SU-DHL-6 (cell line): Measurements from ENCODE around the gene IPPK.

Experiments
- H2AFZ ChIP-seq: fragments of 200-600 bp; sonication (generic); 2 replicates; pipeline ENCODE4 v1.6.1; 2014; ENCODE audit warnings: low read depth, mild to moderate bottlenecking, moderate library complexity, mixed read lengths, antibody characterized with exemption, low read length; ENCODE audit not compliant: severe bottlenecking
- H3F3A ChIP-seq: fragments of 200-600 bp; shearing (Covaris generic); 2 replicates; pipeline ENCODE4 v1.6.0; 2016; ENCODE audit warnings: antibody characterized with exemption, mild to moderate bottlenecking; ENCODE audit not compliant: insufficient read depth
- H3K27ac ChIP-seq: fragments of 200-600 bp; sonication (generic); 2 replicates; pipeline ENCODE4 v1.5.1; 2016; ENCODE audit warnings: low read depth, mild to moderate bottlenecking, low read length, moderate library complexity, mixed read lengths
- H3K27me3 ChIP-seq: fragments of 200-600 bp; sonication (generic), shearing (Covaris generic); 2 replicates; pipeline ENCODE4 v1.6.0; 2014; ENCODE audit warnings: mild to moderate bottlenecking, low read length
- H3K36me3 ChIP-seq: fragments of 200-600 bp; sonication (generic); 2 replicates; pipeline ENCODE4 v1.6.1; 2014; ENCODE audit warnings: mild to moderate bottlenecking, low read length, mixed read lengths
- H3K4me2 ChIP-seq: fragments of 300-600, 200-600 bp; shearing (Covaris generic), sonication (generic); 2 replicates; pipeline ENCODE4 v1.6.0; 2014; ENCODE audit warnings: low read length, low read depth, mild to moderate bottlenecking; ENCODE audit not compliant: poor library complexity, severe bottlenecking
- H3K4me3 ChIP-seq: fragments of 200-600 bp; sonication (generic); 2 replicates; pipeline ENCODE4 v1.5.1; 2014; ENCODE audit warnings: antibody characterized with exemption, low read length, mild to moderate bottlenecking, mixed read lengths; ENCODE audit not compliant: insufficient read depth, poor library complexity, severe bottlenecking
- H3K79me2 ChIP-seq: fragments of 200-600 bp; sonication (generic); 2 replicates; pipeline ENCODE4 v1.6.1; 2014; ENCODE audit warnings: mild to moderate bottlenecking, low read length, moderate library complexity; ENCODE audit not compliant: insufficient read depth
- H3K9ac ChIP-seq: fragments of 200-600 bp; sonication (generic); 2 replicates; pipeline ENCODE4 v1.7.0; 2014; ENCODE audit warnings: mild to moderate bottlenecking, low read length
- H3K9me2 ChIP-seq: fragments of 200-600 bp; sonication (generic); replicated peaks from 2 replicates; pipeline ENCODE4 v1.6.1; 2014; ENCODE audit warnings: low read length; ENCODE audit not compliant: insufficient read depth
- H3K9me3 ChIP-seq: fragments of 200-600 bp; sonication (generic); 2 replicates; pipeline ENCODE4 v1.6.1; 2014; ENCODE audit warnings: low read length, mixed read lengths; ENCODE audit not compliant: insufficient read depth
- H4K20me1 ChIP-seq: fragments of 200-600 bp; sonication (generic); 2 replicates; pipeline ENCODE4 v1.6.1; 2014; ENCODE audit warnings: low read depth, mild to moderate bottlenecking, antibody characterized with exemption, low read length, moderate library complexity, mixed read lengths
- EZH2phosphoT487 ChIP-seq: fragments of 200-600 bp; sonication (generic), shearing (Covaris generic); conservative IDR thresholded peaks from 2 replicates; pipeline ENCODE4 v1.6.1; 2018; ENCODE audit warnings: mild to moderate bottlenecking, antibody characterized with exemption, low read length, moderate library complexity, mixed read lengths
- TF ChIP-seq, protein P1 (sequence below): fragments of 200-600 bp; sonication (generic); IDR thresholded peaks from one replicate; pipeline ENCODE4 v1.5.1; 2017; ENCODE audit warnings: antibody characterized with exemption, mild to moderate bottlenecking, low read length, moderate library complexity; ENCODE audit not compliant: insufficient read depth, poor library complexity, severe bottlenecking

The IPPK gene

DNA sequence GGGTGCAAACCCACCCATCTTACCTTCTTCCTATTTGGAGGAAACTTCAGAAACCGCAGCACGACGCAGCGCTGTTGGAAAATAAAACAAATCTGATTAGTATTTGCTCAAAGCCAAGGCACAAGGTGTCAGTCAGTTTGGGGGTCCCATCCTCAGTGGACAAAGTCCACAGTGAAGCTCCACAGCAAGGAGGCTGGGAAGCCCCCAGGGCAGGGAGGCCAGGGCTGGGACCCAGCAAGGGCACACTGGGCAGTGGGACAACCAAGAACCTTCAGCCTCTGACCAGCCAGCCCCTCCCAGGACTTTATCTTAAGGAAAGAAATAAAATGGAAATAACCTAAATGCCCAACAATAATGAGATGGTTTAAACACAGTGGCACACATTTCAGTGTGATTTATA, 11.3 kb downstream of the IPPK start:
- Histone ChIP-seq H3K9ac (no peak overlapping the region), H2AFZ (no peak overlapping the region), H3K79me2 (peaks cover 57% of the 10 kb centered on the region), H3K9me3 (no peaks in the 10 kb centered on the region), H4K20me1 (no peaks in the 10 kb centered on the region; the same call in 1 of the 2 replicates), H3K27me3 (no peaks in the 10 kb centered on the region), H3K4me2 (no peak overlapping the region), H3K27ac (no peak overlapping the region), H3K36me3 (no peaks in the 10 kb centered on the region), H3K4me3 (no peak overlapping the region), H3F3A (no peaks in the 10 kb centered on the region), H3K9me2 (no peaks in the 10 kb centered on the region)
- TF ChIP-seq EZH2phosphoT487, result no peak
- TF ChIP-seq, protein P1, sequence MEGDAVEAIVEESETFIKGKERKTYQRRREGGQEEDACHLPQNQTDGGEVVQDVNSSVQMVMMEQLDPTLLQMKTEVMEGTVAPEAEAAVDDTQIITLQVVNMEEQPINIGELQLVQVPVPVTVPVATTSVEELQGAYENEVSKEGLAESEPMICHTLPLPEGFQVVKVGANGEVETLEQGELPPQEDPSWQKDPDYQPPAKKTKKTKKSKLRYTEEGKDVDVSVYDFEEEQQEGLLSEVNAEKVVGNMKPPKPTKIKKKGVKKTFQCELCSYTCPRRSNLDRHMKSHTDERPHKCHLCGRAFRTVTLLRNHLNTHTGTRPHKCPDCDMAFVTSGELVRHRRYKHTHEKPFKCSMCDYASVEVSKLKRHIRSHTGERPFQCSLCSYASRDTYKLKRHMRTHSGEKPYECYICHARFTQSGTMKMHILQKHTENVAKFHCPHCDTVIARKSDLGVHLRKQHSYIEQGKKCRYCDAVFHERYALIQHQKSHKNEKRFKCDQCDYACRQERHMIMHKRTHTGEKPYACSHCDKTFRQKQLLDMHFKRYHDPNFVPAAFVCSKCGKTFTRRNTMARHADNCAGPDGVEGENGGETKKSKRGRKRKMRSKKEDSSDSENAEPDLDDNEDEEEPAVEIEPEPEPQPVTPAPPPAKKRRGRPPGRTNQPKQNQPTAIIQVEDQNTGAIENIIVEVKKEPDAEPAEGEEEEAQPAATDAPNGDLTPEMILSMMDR, result no peak

DNA sequence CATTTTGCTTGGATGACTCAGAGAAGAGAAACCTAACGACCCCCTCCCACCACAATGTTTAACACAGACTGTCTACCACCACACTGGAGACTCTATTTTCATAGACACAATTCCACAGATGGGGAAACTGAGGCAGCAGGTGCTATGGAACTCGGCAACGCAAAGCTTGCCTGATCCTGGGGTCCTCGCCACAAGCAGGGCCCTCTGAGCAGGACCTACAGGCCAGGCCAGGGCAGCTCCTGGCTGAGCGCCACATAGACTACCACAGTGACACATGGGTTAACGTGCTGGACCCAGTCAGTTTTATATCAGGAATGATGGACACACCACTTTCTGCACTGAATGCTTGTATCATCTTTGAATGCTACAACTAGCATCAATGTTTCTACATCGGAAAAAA, 11.8 kb downstream of the IPPK start:
- Histone ChIP-seq H4K20me1 (no peaks in the 10 kb centered on the region; the same call in 1 of the 2 replicates), H3K9ac (no peak overlapping the region), H2AFZ (no peak overlapping the region), H3K4me2 (no peak overlapping the region), H3K9me3 (no peaks in the 10 kb centered on the region), H3F3A (no peaks in the 10 kb centered on the region), H3K9me2 (no peaks in the 10 kb centered on the region), H3K79me2 (peaks cover 54% of the 10 kb centered on the region), H3K36me3 (no peaks in the 10 kb centered on the region), H3K4me3 (no peak overlapping the region), H3K27me3 (no peaks in the 10 kb centered on the region), H3K27ac (no peak overlapping the region)
- TF ChIP-seq, protein P1, result no peak
- TF ChIP-seq EZH2phosphoT487, result no peak

DNA sequence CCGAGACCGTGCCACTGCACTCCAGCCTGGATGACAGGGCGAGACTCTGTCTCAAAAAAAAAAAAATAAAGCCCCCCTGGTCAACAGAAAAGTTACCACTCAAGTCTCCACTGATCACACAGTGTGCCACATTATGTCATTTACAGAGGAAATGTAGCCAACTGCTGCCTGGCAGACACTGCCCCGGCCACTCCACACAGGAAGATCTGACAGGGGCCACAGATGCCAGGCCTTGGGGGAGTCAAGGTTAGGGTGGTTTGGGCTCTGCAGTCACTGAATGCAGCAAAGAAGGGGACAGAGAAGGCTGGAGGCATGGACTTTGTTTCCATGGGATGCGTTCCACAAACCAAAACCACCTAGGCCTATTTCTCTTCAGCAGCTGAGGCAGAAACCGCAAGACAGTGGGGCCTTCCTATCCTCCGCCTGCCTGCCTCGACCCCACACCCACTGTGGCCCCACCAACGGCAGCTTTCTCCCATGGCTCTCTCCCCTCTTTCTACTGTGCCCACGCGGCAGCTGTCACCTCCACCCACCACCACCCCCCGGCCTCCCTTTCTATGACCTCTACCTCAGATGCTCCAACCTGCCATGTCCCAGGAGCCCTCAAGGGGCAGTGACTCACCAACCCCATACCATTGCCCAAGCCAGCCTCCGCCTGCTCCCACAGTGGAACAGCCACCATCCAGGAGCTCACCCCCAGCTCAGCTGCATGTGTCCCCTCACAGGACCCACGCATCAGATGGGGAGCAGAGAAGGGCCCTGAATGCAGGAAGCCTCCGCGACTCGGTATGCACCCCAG, 12.4 kb downstream of the IPPK start:
- no peaks in the 10 kb centered on the region for H3K36me3 ChIP-seq
- no peak overlapping the region for H3K4me3 ChIP-seq
- no peaks in the 10 kb centered on the region for H3K9me3 ChIP-seq
- H3K27ac ChIP-seq, result no peak overlapping the region
- H2AFZ ChIP-seq, result no peak overlapping the region
- no peak overlapping the region for H3K9ac ChIP-seq
- H3K79me2 ChIP-seq, result peaks cover 47% of the 10 kb centered on the region
- no peaks in the 10 kb centered on the region for H3K9me2 ChIP-seq
- no peaks in the 10 kb centered on the region for H3K27me3 ChIP-seq
- no peak for TF ChIP-seq EZH2phosphoT487
- TF ChIP-seq, protein P1, result no peak
- no peak overlapping the region for H3K4me2 ChIP-seq
- no peaks in the 10 kb centered on the region; the same call in 1 of the 2 replicates for H4K20me1 ChIP-seq
- no peaks in the 10 kb centered on the region for H3F3A ChIP-seq
